ENCODE data around the gene QRFPR.

DNA sequence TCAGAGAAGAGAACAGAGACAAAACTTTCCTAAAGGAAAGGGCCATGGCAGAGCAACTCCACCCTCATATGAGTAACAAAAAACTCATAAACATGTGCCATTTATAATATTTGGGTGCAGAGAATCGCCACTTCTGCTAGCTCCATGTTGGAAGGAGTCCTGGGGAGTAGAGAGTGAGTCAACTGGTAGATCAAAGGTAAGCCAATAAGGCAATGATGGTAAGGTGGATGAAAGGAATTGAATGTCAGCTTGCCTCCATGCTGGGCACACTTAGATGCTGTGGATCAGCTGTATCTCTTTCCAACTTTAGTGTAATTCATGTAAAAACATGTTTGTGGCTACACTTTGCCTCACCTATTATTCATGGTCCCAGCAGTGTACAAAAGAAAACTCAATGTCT, 4.7 kb downstream of the QRFPR start:
- TF ChIP-seq, protein P1, sequence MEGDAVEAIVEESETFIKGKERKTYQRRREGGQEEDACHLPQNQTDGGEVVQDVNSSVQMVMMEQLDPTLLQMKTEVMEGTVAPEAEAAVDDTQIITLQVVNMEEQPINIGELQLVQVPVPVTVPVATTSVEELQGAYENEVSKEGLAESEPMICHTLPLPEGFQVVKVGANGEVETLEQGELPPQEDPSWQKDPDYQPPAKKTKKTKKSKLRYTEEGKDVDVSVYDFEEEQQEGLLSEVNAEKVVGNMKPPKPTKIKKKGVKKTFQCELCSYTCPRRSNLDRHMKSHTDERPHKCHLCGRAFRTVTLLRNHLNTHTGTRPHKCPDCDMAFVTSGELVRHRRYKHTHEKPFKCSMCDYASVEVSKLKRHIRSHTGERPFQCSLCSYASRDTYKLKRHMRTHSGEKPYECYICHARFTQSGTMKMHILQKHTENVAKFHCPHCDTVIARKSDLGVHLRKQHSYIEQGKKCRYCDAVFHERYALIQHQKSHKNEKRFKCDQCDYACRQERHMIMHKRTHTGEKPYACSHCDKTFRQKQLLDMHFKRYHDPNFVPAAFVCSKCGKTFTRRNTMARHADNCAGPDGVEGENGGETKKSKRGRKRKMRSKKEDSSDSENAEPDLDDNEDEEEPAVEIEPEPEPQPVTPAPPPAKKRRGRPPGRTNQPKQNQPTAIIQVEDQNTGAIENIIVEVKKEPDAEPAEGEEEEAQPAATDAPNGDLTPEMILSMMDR (IDR thresholded peaks at IDR 0.05), result no peak
- TF ChIP-seq POLR2A (IDR thresholded peaks at IDR 0.05), result no peak
- no peak for TF ChIP-seq POLR2AphosphoS5 (IDR thresholded peaks at IDR 0.05)
- TF ChIP-seq EP300 (IDR thresholded peaks at IDR 0.05), result no peak

Measured in stomach (tissue), 4 donors.